ENCODE results near the gene TUBGCP5. TPM values are rescaled to one million over a fixed set of nuclear protein-coding genes. Genes with fewer than 3 reads are reported as not detected.

TUBGCP5 gene
- total RNA-seq, 4 donors from 2014 or later, result 11.0 to 21.8 (median 13.6) TPM

GRCh38 chr15:22979238-22980188 is 59.9 kb downstream of the TUBGCP5 start:
- 0% methylated on average over 31 to 56 of the region's 88 CpGs for WGBS, 2 donors
- no peak for TF ChIP-seq POLR2A (IDR thresholded peaks at IDR 0.05)
- TF ChIP-seq, protein P1, sequence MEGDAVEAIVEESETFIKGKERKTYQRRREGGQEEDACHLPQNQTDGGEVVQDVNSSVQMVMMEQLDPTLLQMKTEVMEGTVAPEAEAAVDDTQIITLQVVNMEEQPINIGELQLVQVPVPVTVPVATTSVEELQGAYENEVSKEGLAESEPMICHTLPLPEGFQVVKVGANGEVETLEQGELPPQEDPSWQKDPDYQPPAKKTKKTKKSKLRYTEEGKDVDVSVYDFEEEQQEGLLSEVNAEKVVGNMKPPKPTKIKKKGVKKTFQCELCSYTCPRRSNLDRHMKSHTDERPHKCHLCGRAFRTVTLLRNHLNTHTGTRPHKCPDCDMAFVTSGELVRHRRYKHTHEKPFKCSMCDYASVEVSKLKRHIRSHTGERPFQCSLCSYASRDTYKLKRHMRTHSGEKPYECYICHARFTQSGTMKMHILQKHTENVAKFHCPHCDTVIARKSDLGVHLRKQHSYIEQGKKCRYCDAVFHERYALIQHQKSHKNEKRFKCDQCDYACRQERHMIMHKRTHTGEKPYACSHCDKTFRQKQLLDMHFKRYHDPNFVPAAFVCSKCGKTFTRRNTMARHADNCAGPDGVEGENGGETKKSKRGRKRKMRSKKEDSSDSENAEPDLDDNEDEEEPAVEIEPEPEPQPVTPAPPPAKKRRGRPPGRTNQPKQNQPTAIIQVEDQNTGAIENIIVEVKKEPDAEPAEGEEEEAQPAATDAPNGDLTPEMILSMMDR (IDR thresholded peaks at IDR 0.05), result no peak
- peak in 1 of 2 donors; percentile 88 for DNase-seq (ENCODE audit: low spot score in 2 of 2)
- intact Hi-C loops (cut with DNase I; ENCODE audit: low total_unique reads), result no loop called here
- H3K4me3 ChIP-seq (ENCODE audit: low read depth, poor library complexity, severe bottlenecking), result peak overlapping the region; percentile 95

GRCh38 chr15:22978691-22979237 is 60.6 kb downstream of the TUBGCP5 start:
- 15 to 16% methylated on average over 22 of the region's 22 CpGs for WGBS, 2 donors
- intact Hi-C loops (cut with DNase I; ENCODE audit: low total_unique reads), result no loop called here
- peak overlapping the region; percentile 95 for H3K4me3 ChIP-seq (ENCODE audit: low read depth, poor library complexity, severe bottlenecking)
- TF ChIP-seq, protein P1 (IDR thresholded peaks at IDR 0.05), result no peak
- no peak for TF ChIP-seq POLR2A (IDR thresholded peaks at IDR 0.05)
- DNase-seq (ENCODE audit: low spot score in 2 of 2), result no peak

GRCh38 chr15:22974745-22975144 is 64.6 kb downstream of the TUBGCP5 start:
- 67 to 70% methylated on average over 4 of the region's 4 CpGs for WGBS, 2 donors
- TF ChIP-seq, protein P1 (IDR thresholded peaks at IDR 0.05), result no peak
- TF ChIP-seq POLR2A (IDR thresholded peaks at IDR 0.05), result no peak
- intact Hi-C loops (cut with DNase I; ENCODE audit: low total_unique reads), result no loop called here

GRCh38 chr15:22973987-22974386 is 65.4 kb downstream of the TUBGCP5 start:
- WGBS, 2 donors, result 82 to 83% methylated on average over 4 of the region's 4 CpGs
- TF ChIP-seq POLR2A (IDR thresholded peaks at IDR 0.05), result no peak
- TF ChIP-seq, protein P1 (IDR thresholded peaks at IDR 0.05), result no peak

More at GRCh38 chr15:22974745-22975144, 64.6 kb downstream of the TUBGCP5 start:
- DNase-seq (ENCODE audit: low spot score in 2 of 2), result no peak
- no peak overlapping the region for H3K4me3 ChIP-seq (ENCODE audit: low read depth, poor library complexity, severe bottlenecking)

DNA sequence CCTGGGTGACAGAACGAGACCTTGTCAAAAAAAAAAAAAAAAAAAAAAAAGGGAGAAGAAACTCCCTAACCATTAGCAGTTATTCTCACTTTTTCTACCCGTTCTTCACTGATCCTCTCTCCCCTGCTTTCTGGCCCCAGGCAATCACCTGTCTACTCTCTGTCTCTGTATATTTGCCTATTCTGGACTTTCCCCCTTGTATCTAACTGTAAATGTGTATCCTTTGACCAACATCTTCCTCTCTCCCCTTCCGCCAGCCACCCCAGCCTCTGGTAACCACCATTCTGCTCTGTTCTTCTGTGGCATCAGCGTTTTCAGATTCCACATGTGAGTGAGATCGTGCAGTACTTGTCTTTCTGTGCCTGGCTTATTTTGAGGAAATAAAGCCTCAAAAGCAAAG is 66.1 kb downstream of the TUBGCP5 start:
- DNase-seq (ENCODE audit: low spot score in 2 of 2), result no peak
- WGBS, 2 donors, result 65 to 69% methylated on average over 5 of the region's 5 CpGs
- no peak overlapping the region for H3K4me3 ChIP-seq (ENCODE audit: low read depth, poor library complexity, severe bottlenecking)
- TF ChIP-seq, protein P1 (IDR thresholded peaks at IDR 0.05), result no peak
- no peak for TF ChIP-seq POLR2A (IDR thresholded peaks at IDR 0.05)
- intact Hi-C loops (cut with DNase I; ENCODE audit: low total_unique reads), result no loop called here

More at GRCh38 chr15:22973987-22974386, 65.4 kb downstream of the TUBGCP5 start:
- intact Hi-C loops (cut with DNase I; ENCODE audit: low total_unique reads), result no loop called here
- DNase-seq (ENCODE audit: low spot score in 2 of 2), result no peak
- H3K4me3 ChIP-seq (ENCODE audit: low read depth, poor library complexity, severe bottlenecking), result no peak overlapping the region
